OCI-LY1 (cell line): ENCODE results near the gene PLEKHA8.

Experiments used
- H2AFZ ChIP-seq: fragments of 200-600 bp; sonication (generic), shearing (Covaris generic); 2 replicates; pipeline ENCODE4 v1.6.0; 2014; ENCODE audit warnings: antibody characterized with exemption, mild to moderate bottlenecking, low read length
- H3F3A ChIP-seq: fragments of 200-600 bp; sonication (generic), shearing (Covaris generic); 2 replicates; pipeline ENCODE4 v1.6.0; 2014; ENCODE audit warnings: mild to moderate bottlenecking, antibody characterized with exemption, low read length, moderate library complexity; ENCODE audit not compliant: insufficient read depth
- H3K27ac ChIP-seq: fragments of 200-600 bp; sonication (generic); 2 replicates; pipeline ENCODE4 v1.5.1; 2014; ENCODE audit warnings: low read length, mixed run types, mild to moderate bottlenecking, low read depth; ENCODE audit not compliant: poor library complexity, severe bottlenecking
- H3K27me3 ChIP-seq: fragments of 200-600 bp; sonication (generic); 2 replicates; pipeline ENCODE4 v1.6.0; 2014; ENCODE audit warnings: antibody characterized with exemption, mild to moderate bottlenecking, low read length, moderate library complexity; ENCODE audit not compliant: insufficient read depth
- H3K36me3 ChIP-seq: fragments of 200-600 bp; sonication (generic); 2 replicates; pipeline ENCODE4 v1.6.1; 2014; ENCODE audit warnings: mild to moderate bottlenecking, antibody characterized with exemption, low read length, moderate library complexity, mixed read lengths; ENCODE audit not compliant: insufficient read depth
- H3K4me1 ChIP-seq: fragments of 200-600 bp; sonication (generic); 2 replicates; pipeline ENCODE4 v1.5.1; 2014; ENCODE audit warnings: mild to moderate bottlenecking, low read length, moderate library complexity; ENCODE audit not compliant: insufficient read depth, severe bottlenecking
- H3K4me2 ChIP-seq: fragments of 200-600 bp; sonication (generic), shearing (Covaris generic); 2 replicates; pipeline ENCODE4 v1.6.1; 2014; ENCODE audit warnings: low read length
- H3K4me3 ChIP-seq: fragments of 200-600 bp; sonication (generic); 2 replicates; pipeline ENCODE4 v1.5.1; 2014; ENCODE audit warnings: low read length, low read depth, mild to moderate bottlenecking, mixed read lengths; ENCODE audit not compliant: poor library complexity, severe bottlenecking
- H3K79me2 ChIP-seq: fragments of 200-600 bp; shearing (Covaris generic); 2 replicates; pipeline ENCODE4 v1.6.1; 2016; ENCODE audit warnings: mixed run types, low read length, mixed read lengths; ENCODE audit not compliant: insufficient read depth
- H3K9ac ChIP-seq: fragments of 200-600 bp; sonication (generic), shearing (Covaris generic); 2 replicates; pipeline ENCODE4 v1.6.1; 2014; ENCODE audit warnings: mild to moderate bottlenecking, low read length, mixed read lengths
- H3K9me2 ChIP-seq: fragments of 200-600 bp; sonication (generic), shearing (Covaris generic); 2 replicates; pipeline ENCODE4 v1.6.1; 2014; ENCODE audit warnings: low read depth, mild to moderate bottlenecking, low read length, mixed read lengths
- H3K9me3 ChIP-seq: fragments of 200-600 bp; shearing (Covaris generic); 2 replicates; pipeline ENCODE4 v1.6.1; 2014; ENCODE audit warnings: low read length, mixed read lengths
- H4K20me1 ChIP-seq: fragments of 200-600 bp; sonication (generic), shearing (Covaris generic); 2 replicates; pipeline ENCODE4 v1.6.0; 2016; ENCODE audit warnings: mild to moderate bottlenecking, low read length; ENCODE audit not compliant: insufficient read depth
- EZH2 ChIP-seq: fragments of 200-600 bp; sonication (generic), shearing (Covaris generic); IDR thresholded peaks from 2 replicates; pipeline ENCODE4 v1.8.0; 2017; ENCODE audit warnings: borderline replicate concordance, mixed run types, mild to moderate bottlenecking, antibody characterized with exemption, low read length, moderate library complexity, mixed read lengths
- TF ChIP-seq, protein P1 (sequence below): fragments of 200-600 bp; sonication (generic), shearing (Covaris generic); IDR thresholded peaks from 2 replicates; pipeline ENCODE4 v1.5.1; 2017; ENCODE audit warnings: mild to moderate bottlenecking, antibody characterized with exemption, low read length, moderate library complexity, mixed read lengths

Gene PLEKHA8

DNA sequence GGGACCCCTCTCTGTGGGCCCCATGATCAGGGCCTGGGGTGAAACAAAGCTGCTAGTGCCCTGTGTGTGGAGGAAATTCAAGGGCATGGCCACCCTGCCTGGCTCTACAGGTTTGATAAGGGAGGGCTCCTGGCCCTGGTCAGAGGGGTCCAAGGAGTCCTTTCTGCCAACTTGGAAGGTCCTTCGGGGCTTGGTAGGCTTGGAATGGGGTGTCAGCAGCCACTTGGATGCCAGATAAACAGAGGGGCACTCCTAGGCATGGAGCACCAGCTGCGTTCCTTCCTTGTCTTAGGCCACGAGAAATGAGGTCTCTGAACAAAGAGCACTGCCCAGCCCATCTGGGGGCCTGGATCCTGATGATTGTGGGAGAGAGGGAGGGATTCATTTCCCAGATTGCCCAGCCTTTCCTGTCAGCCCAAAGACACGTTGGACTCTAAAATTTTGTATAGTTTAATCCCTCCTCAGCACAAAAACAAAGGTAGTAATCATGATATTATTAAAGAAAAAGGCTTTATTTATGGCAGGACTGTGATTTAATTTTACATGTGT, 111.7 kb downstream of the PLEKHA8 start:
- TF ChIP-seq EZH2 = no peak
- TF ChIP-seq, protein P1, sequence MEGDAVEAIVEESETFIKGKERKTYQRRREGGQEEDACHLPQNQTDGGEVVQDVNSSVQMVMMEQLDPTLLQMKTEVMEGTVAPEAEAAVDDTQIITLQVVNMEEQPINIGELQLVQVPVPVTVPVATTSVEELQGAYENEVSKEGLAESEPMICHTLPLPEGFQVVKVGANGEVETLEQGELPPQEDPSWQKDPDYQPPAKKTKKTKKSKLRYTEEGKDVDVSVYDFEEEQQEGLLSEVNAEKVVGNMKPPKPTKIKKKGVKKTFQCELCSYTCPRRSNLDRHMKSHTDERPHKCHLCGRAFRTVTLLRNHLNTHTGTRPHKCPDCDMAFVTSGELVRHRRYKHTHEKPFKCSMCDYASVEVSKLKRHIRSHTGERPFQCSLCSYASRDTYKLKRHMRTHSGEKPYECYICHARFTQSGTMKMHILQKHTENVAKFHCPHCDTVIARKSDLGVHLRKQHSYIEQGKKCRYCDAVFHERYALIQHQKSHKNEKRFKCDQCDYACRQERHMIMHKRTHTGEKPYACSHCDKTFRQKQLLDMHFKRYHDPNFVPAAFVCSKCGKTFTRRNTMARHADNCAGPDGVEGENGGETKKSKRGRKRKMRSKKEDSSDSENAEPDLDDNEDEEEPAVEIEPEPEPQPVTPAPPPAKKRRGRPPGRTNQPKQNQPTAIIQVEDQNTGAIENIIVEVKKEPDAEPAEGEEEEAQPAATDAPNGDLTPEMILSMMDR = no peak
- Histone ChIP-seq H3K36me3 (no peaks in the 10 kb centered on the region), H3K27ac (no peak overlapping the region), H3K9me3 (no peaks in the 10 kb centered on the region), H3K4me3 (no peak overlapping the region), H2AFZ (no peak overlapping the region), H4K20me1 (no peaks in the 10 kb centered on the region), H3K27me3 (no peaks in the 10 kb centered on the region), H3K4me1 (peaks cover 16% of the 10 kb centered on the region), H3K79me2 (no peaks in the 10 kb centered on the region), H3K9ac (no peak overlapping the region), H3F3A (no peaks in the 10 kb centered on the region), H3K9me2 (no peaks in the 10 kb centered on the region), H3K4me2 (no peak overlapping the region)

DNA sequence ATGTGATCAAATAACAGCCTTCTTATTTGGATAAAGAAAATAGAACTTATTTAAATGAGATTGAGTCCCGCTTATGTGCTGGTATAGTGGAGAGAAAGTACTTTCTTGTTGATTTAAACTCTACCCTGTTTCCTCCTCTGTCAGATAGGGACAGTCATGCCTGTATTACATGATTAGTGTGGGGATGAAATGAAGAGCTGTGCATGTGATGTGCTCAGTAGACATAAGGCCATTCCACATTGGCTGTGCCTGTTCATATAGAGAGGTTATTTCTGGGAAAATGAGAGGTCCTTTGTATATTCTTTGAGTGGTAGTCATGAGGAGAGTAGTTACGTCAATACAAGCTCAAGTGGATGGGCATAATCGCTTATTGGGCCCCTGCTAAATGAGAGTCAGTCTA, 112.2 kb downstream of the PLEKHA8 start:
- H3K4me2 ChIP-seq = no peak overlapping the region
- no peak overlapping the region for H2AFZ ChIP-seq
- no peaks in the 10 kb centered on the region for H3K9me3 ChIP-seq
- no peaks in the 10 kb centered on the region for H4K20me1 ChIP-seq
- no peaks in the 10 kb centered on the region for H3F3A ChIP-seq
- no peak overlapping the region for H3K4me3 ChIP-seq
- no peak overlapping the region for H3K27ac ChIP-seq
- TF ChIP-seq, protein P1 = no peak
- TF ChIP-seq EZH2 = no peak
- peaks cover 16% of the 10 kb centered on the region for H3K4me1 ChIP-seq
- no peaks in the 10 kb centered on the region for H3K9me2 ChIP-seq
- no peaks in the 10 kb centered on the region for H3K27me3 ChIP-seq
- H3K9ac ChIP-seq = no peak overlapping the region
- H3K79me2 ChIP-seq = no peaks in the 10 kb centered on the region
- no peaks in the 10 kb centered on the region for H3K36me3 ChIP-seq

DNA sequence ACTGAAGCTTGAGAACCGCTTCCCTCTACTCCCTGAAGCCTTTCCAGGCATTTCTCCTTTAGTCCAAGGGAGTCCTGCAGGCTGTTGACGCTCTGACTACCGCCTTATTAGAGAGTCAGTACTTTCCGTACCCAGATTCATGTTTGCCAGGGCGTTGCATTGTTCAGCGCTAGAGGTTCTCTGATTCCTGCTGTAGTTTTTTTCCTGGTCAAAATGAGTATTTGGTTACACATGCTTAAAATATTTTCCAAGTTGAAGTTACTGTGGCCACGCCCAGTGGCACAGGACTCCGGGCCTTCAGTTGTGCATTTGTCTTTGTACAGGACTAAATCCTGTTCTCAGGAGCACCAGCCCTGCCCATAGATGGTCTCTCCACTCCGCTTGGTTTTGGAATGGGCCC, 114.5 kb downstream of the PLEKHA8 start:
- Histone ChIP-seq H3K9me3 (no peaks in the 10 kb centered on the region), H3K9ac (no peak overlapping the region), H4K20me1 (no peaks in the 10 kb centered on the region), H3K9me2 (no peaks in the 10 kb centered on the region), H3K36me3 (no peaks in the 10 kb centered on the region), H3K27me3 (no peaks in the 10 kb centered on the region), H3K4me2 (no peak overlapping the region), H3K4me1 (peaks cover 6% of the 10 kb centered on the region), H3K4me3 (no peak overlapping the region), H3F3A (no peaks in the 10 kb centered on the region), H3K27ac (no peak overlapping the region), H2AFZ (no peak overlapping the region), H3K79me2 (no peaks in the 10 kb centered on the region)
- no peak for TF ChIP-seq EZH2

DNA sequence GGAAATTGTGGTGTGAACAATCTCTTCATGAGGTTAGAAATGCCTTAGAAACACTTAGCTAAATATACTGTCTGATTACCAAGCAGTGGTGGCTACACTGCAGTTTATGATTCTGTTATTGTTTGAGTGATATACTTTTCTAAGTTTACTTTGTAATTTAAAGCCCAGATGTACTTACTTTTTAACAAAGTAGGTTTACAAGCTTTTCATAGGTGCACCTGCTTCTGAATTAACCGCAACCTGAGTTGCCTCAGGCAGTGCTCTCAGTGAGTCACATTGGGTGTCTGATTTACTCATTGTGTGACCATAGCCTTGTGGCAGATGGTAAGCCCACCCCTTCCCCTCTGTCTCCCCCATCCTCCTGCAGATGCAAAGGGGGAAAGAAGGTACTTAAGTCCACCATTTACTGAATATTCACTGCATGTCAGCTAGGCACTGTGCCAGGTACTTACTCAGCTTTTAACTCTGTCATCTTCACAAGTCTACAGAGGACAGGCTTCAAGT, 115.6 kb downstream of the PLEKHA8 start:
- no peak for TF ChIP-seq EZH2
- TF ChIP-seq, protein P1 = no peak

More for the DNA sequence above, 115.6 kb downstream of the PLEKHA8 start:
- Histone ChIP-seq H3K27me3 (no peaks in the 10 kb centered on the region), H3K27ac (no peak overlapping the region), H2AFZ (no peak overlapping the region), H3K4me1 (peaks cover 9% of the 10 kb centered on the region), H3K79me2 (no peaks in the 10 kb centered on the region), H3K4me3 (no peak overlapping the region), H3K36me3 (no peaks in the 10 kb centered on the region), H4K20me1 (no peaks in the 10 kb centered on the region), H3K4me2 (no peak overlapping the region), H3K9me2 (no peaks in the 10 kb centered on the region), H3F3A (no peaks in the 10 kb centered on the region), H3K9me3 (no peaks in the 10 kb centered on the region), H3K9ac (no peak overlapping the region)
